GM18505 (cell line): Measurements from ENCODE around the gene INAFM2.

Experiments
- ATAC-seq: cut with Tn5 transposase; IDR thresholded peaks from one replicate; pipeline ENCODE4 v1.9.1; 2021; ENCODE audit not compliant: unreplicated experiment
- POLR2A ChIP-seq: IDR thresholded peaks from 4 replicates; pipeline ENCODE4 v1.6.1; 2011; ENCODE audit warnings: borderline replicate concordance; ENCODE audit not compliant: insufficient read depth, insufficient read length; ENCODE audit errors: extremely low read depth

Gene INAFM2

GRCh38 chr15:40293905-40294895 is 29.3 kb upstream of the INAFM2 start:
- TF ChIP-seq POLR2A = no peak
- no peak for ATAC-seq

DNA sequence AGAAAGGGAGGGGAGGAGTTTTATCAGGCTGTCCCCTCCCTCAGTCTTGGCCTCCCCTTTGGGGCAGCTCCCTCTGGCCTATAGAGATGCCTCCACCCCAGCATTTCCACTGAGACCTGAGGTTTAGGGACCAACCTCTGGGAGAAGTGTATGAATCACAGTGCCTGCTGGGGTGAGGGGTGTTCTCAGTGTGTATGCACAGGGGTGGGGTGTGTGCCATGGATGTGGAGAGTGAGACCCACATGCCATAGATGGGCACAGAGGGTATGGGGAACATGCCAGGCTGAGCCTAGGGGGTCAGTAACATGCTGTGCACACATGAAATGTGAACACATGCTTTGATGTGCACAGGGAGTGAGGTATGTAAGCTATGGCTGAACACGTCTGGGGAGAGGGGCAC is 28.2 kb upstream of the INAFM2 start:
- ATAC-seq = no peak
- no peak for TF ChIP-seq POLR2A

- no peak for TF ChIP-seq POLR2A
- ATAC-seq = no peak
Measured at GRCh38 chr15:40295877-40296560, 27.5 kb upstream of the INAFM2 start.

DNA sequence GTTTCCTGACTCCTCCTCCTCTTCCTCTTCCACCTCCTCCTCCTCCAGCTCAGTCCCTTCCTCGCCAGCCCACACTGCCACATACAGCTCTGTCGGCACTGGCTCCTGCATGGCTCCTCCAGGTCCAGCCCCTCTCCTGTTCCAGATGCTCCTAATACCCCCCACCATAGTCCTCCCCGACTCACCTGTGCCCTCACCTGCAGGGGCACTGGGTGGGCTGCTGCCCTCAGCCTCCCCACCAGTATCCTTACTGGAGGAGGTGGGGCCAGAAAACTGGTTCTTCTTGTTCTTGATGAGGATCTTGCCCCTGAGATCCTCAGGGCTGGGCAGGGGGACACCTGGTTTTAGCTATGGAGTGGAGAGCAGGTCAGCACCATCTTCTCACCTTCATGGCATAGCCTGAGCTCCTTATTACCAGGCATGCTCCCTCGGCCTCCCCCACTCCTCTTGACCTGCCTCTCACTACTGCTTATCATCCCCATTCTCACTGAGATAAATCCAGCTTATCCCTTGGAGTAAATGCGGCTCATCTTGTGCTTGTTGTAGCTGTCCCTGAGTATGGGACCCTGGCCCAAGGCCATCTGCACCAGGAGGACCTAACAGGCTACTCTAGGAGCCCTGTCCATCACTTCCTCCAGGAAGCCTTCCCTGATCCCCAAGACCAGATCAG is 26.8 kb upstream of the INAFM2 start:
- TF ChIP-seq POLR2A = no peak
- ATAC-seq = no peak

- no peak for ATAC-seq
- no peak for TF ChIP-seq POLR2A
Measured at GRCh38 chr15:40297356-40297755, 26.1 kb upstream of the INAFM2 start.

GRCh38 chr15:40298216-40298935 is 25.1 kb upstream of the INAFM2 start:
- TF ChIP-seq POLR2A = no peak
- no peak for ATAC-seq

DNA sequence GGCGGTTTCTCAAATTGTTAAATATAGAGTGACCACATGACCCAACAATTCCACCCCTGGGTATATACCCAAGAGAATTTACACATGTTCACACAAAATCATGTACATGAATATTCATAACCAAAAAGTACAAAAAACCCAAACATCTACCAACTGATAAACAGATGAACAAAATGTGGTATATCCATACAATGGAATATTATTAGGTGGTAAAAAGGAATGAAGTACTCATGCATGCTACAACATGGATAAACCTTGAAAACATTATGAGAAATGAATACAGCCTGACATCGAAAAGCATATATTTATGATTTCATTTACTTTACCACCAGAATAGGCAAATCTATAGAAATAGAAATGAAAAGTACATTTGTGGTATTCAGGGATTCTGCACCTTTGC is 23.1 kb upstream of the INAFM2 start:
- no peak for TF ChIP-seq POLR2A
- no peak for ATAC-seq

DNA sequence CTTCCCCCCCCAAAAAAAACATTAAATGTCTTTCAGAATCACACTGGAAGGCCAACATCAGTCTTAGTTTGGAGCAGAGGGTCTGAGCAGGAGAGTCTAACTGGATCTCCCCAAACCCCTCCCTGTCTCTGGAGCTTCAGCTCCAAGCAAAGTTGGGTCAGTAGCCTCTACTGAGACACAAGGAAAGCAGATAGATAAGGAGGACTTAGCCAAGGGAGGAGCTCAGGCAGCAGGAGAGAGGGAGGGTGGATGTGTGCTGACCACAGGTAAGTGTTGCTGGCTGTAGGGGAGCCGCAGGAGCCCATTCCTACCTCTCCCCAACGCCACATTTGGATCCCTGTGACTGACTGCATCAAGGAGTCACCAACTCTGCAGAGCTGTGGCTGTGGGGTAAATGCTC is 22.7 kb upstream of the INAFM2 start:
- ATAC-seq = no peak
- no peak for TF ChIP-seq POLR2A

DNA sequence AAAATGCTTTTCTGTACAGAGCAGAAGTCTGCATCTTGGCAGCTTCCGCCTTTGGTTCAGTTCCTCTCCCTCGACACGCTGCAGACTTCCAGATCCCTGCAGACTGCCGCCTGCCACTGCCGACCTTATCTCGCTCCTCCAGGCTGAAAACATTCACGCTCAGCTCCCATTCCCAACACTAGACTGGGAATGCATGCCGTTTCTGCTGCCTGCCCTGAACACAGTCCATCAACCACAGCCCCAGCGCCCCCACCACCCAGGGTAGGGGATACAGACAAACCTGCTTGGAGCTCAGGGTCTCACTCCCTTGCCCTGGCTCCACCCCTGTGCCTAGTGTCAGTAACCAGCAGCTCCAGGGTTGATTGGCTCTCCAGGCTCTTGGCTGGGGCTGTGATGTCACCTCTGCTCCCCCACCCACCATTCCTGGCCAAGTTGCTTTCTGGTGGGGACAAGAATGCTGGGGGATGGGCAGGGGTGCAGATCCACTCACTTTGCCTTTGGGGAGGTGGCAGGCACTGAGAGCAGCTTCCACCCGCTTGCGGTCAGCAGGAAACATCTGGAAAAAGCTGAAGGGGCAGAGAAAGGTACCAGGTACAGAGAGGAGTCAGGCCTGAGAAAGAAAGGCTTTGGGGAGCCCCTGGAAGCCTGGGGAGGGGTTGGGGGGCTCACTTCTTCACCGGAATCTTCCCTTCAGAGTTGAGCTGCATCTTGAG is 21.9 kb upstream of the INAFM2 start:
- no peak for TF ChIP-seq POLR2A
- no peak for ATAC-seq

DNA sequence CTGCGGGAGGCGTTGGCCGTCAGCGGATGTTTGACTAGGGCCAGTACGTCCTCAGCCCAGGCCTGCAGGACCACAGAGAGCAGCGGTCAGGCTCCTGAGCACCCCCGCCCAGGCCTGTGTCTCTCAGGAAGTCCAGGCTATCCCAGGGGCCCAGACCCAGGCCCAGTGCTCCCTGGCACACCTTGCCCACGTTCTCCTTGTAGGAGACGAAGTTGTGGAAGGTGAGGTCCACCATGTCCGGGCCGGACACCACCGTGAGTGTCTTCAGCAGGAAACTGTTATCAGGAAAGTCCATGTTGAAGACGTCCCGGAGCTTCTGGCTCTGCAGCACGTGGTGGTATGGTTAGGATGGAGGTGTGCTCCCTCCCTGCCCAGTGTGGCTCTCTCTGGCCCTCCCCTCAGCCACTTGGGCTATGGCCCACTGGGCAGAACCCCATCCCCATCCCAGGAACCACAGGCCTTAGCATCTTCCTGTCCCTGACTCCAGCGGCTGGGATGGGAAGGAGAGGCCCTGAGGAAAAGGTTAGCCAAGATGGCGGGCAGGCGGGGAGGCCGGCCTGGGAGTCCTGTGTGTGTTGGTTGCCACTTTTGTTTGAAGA is 21.1 kb upstream of the INAFM2 start:
- ATAC-seq = no peak

GRCh38 chr15:40302981-40303380 is 20.5 kb upstream of the INAFM2 start:
- TF ChIP-seq POLR2A = no peak

More for the DNA sequence above, 21.1 kb upstream of the INAFM2 start:
- TF ChIP-seq POLR2A = no peak

GRCh38 chr15:40303576-40303975 is 19.9 kb upstream of the INAFM2 start:
- TF ChIP-seq POLR2A = no peak
- ATAC-seq = no peak

More at GRCh38 chr15:40302981-40303380, 20.5 kb upstream of the INAFM2 start:
- ATAC-seq = no peak
